Activated CD8-positive, alpha-beta memory T cell treated with anti-CD3 and anti-CD28 coated beads, Interleukin-2, amount 50 U/mL, for 24 hours (primary cell): ENCODE data around the gene VAPA.

Experiments
- DNase-seq: peaks from one replicate; pipeline ENCODE4 v3.0.0-alpha.2; 2020; ENCODE audit errors: extremely low read depth

VAPA gene

GRCh38 chr18:9941103-9941502, 27.3 kb downstream of the VAPA start:
- no peak for DNase-seq

DNA sequence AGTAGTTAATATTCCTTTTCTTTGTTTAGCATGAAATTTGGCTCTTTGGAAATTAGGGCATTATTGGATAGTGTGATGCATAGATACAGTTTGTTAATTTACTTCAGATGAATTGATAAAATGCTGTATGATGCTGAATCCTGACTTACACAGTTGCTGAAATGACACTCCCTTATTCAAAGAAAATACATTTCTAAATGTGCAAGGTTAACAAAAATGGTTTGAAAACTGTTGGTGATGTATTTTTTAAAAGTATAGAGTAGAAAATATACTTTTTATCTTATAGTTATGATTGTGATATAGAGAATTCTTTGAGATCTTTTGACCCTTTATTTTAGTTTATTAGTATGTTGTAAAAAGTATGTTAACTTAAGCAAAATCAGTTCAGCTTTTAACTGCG, 27.8 kb downstream of the VAPA start:
- no peak for DNase-seq

DNA sequence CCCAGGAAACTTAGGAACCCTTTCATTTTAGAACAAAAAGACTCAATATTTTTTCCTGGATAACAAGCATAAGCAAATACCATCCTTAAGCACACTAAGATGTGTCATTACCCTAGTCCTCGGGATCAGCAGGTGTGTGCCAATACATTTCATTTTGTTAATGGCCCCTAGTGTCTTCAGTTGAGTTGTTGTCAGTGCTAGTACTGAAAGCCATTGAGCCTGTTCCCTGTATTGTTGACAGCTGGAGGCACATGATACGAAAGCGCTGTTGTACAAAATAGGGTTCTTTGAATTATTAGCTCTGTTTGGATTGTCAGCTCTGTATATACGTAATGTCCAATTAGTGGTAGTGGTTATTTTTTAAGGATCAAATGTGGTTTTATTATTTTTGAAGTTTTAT, 29.5 kb downstream of the VAPA start:
- DNase-seq = no peak

- DNase-seq = no peak
Measured at GRCh38 chr18:9944805-9945204, 31.0 kb downstream of the VAPA start.

GRCh38 chr18:9946831-9947230, 33.0 kb downstream of the VAPA start:
- no peak for DNase-seq

- no peak for DNase-seq
Measured at GRCh38 chr18:9947248-9947647, 33.4 kb downstream of the VAPA start.

DNA sequence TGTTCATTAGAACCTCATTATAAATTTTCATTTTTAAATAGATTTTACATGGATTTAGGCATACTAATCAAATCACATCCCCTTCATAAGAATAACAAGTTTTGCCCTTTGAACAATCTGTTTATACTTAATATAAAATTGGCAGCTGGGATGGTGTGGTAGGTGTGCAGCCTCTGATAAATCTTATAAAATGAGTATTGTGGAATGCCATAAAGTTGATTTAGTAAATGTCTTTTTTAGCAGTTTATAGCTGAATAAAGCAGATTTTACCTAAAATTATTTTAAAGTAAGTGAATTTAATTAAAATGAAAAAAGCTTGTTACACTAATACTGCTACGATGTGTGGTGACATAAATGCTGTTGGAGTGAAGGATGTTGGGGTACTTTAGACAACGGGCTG, 35.5 kb downstream of the VAPA start:
- no peak for DNase-seq

DNA sequence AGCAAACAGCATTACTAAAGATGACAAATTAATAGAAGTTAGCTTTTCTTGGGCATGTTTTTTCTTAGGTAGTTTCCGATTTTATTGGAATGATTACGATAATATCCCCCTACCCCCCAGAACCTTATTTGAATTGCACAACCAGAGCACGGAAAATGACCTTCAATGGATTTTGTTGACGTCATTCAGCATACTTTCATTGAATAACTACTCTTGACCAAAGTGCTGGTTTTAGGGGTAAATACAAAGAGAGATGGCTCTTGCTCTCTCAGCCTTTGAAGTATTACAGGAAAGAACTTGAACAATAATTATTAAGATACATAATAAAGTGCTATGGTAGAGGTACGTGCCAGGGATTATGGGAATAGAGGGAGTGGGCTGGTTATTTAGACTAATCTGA, 36.0 kb downstream of the VAPA start:
- no peak for DNase-seq

- no peak for DNase-seq
Measured at GRCh38 chr18:9950289-9951016, 36.6 kb downstream of the VAPA start.

DNA sequence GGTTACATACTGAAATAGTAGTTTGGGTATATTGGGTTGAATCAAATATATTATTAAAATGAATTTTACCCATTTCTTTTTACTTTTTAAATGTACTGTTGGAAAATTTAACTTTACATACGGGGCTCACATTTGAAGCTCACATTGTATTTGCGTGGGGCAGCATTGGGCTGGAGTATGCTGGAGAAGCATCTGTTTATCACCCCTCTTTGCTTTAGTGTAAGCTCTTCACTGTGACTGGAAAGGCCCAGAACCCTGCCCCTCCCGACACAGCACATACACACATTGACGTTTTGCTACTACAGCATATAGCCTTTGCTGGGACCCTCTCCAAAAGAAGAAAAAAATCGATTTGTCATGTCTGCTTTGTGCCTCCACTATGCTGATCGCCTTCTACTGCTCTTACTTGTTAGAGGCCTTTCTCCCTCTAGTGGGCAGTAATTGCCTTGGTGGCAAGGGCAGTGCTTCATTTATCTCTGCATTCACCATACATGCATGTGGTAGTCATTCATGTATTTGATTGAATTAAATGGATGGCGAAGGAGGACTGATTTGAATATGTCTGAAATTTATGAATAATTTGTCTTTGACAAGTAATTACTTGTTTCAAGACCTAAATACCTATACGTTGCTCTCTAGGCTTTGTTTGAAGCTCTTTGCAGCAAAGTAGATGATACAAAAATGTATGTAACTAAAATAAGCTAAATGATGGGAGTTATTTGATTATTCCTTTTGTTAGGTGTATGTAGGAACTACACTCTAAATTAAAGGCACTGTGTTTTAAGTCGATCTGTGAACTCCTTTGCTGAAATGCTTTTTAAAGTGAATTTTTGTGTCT, 37.4 kb downstream of the VAPA start:
- DNase-seq = no peak

- no peak for DNase-seq
Measured at GRCh38 chr18:9952633-9953416, 39.0 kb downstream of the VAPA start.

DNA sequence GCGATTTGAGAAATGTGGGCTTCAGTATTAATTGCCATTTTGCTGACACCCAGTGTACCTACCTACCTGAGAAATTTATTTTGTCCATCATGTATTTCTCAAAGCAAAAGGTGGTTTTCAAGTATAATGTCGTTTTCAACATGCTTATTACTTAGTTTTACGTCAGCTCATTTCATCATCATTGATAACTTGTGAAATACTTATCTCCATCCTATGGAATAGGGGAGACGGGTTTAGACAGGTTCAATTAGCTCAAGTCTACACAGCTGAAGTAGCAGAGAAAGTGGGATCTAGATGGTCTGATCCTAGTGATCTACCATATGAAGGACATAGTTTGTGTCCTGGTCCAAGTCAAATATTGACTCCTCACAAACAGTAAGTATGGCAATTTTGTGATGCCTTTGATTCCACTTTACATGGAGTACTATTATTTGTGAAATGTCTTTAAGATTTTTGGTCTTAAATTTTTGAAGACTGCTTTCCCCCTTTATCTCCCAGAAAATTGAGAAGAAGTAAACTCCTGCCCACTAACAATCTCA, 45.1 kb downstream of the VAPA start:
- DNase-seq = no peak

DNA sequence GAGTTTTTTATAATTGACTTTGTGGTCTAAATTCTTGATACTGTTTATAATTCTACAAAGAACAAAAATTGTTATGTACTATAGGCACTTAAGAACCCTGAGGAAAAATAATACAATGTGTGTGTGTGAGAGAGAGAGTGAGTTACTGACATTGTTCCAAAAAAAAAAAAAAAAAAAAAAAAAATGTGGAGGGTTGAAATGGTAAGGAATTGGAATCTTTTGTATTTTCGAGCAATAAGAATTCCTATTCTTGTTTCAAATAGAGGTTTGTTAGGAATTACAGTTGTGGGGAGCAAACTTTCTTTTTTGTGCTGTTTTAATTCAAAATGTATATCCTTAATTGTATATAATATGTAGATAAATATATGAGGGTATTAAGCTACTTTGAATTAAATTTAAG, 45.7 kb downstream of the VAPA start:
- DNase-seq = no peak

DNA sequence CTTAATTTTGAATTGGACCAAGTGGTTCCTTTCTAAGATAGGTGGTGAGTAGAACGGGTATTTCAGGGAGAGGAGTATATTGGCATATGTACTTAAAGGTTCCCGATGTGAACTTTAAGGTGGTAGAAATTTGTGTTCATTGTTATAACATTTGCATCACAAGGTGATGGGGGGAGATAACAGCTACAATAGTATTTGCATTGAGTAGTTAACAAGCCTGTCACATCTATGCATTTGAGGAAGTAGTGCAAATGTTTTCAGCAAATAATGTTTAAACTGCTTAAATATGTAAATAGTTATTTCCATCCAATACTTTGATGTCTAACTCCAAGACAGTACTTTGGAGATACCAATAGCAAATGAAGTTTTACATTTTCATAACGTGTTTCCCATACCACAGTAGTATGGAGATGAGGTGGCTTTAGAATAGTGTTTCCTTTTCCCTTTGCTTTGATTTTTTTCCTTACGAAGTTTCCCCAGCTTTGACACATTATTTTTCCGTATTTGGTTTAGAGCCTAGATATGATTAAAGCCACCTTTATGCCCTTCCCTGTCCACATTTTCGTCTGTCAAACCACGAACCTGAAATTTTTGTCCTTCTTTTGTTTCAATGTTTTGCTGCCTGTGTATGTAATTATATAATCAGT, 46.6 kb downstream of the VAPA start:
- no peak for DNase-seq

DNA sequence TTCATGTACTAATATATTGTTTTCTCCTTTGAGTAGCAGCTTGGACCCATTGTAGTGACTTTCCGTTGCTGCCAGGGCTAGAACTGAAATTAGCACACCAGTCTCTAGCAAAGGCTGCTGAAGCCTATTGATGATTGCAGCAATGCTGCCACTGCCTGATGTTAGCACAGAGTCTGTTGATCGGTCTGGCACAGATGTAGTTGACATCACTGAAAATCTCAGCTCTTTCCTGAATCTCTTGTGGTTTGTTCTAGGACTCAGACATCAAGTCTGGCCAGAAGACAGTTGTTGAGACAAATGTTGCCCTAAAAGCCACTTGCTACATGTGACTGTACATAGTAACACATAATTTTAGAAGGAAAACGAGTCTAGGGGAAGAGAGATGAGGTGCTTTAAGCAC, 47.2 kb downstream of the VAPA start:
- DNase-seq = no peak

DNA sequence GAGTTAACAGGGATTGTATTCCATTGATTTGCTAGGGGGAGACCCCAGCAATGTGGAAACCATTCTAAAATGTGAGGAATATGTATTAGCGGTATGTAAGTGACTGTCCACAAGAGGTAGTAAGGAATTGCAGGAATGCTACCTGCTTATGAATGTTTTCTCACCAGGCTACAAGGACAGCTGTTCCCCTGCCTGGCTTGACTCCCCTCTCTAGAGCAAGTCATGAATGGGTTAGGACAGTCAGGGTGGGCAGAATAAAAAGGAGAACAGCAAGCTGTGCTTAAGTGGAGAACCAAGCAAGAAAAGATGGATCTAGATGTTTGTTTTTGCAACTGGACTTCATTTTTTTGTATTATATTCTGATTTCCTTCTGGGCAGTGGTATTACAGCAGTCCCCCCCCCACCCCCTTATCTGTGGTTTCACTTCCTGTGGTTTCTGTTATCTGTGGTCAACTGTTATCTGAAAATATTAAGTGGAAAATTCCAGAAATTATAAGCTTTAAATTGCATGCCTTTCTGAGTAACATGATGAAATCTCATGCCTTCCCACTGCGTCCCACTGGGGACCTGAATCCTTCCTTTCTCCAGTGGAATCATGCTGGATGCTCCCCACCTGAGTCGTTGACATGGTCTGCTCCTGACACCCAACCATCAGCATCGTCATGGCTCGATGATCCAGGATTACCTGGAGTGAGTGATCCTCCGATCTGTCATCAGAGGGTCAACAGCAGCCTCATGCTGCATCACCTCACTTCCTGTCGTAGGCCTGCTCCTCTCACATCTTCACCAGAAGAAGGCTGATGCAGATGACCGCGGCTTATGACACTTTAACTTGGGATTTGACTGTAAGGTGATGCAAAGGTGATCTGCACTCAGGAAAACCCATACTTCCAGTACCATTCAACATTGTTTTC, 52.2 kb downstream of the VAPA start:
- DNase-seq = no peak

GRCh38 chr18:9968081-9968848, 54.4 kb downstream of the VAPA start:
- DNase-seq = no peak

GRCh38 chr18:9969247-9969646, 55.4 kb downstream of the VAPA start:
- DNase-seq = no peak

DNA sequence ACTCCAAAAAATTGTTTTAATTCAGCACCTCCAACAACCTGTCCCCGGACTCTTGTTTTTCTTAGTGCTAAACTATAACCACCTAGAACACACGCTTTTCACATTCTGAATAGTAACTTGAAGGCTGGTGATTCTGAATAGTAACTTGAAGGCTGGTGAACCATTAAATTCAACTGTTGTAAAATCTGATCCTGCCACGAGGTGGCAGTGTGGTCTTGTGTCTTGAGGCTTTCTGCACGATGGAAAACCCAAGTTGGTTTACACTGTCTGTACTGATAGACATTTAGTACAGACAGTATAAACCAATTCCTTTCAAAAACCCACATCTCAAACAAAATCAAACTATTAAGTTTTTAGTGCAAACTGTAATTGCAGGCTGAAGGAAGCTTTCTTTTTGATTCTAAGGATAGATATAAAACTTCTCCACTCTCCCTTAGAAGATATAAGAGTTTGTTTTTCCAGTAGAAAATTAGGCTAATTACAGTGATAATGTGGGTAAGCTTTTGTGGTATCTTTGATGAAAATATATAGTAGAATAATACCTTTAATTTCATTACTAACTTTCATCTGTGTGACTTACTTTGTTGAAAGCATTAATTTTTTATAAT, 57.6 kb downstream of the VAPA start:
- peak; percentile 8 for DNase-seq
